Heart right ventricle (tissue), 16 donors: Measurements from ENCODE around the gene HEPACAM2. TPM values are rescaled to one million over a fixed set of nuclear protein-coding genes. Genes with fewer than 3 reads are reported as not detected.

Source experiments
- ATAC-seq, 8 donors: fragments of 200-7000 bp; cut with Tn5 transposase; one replicate each; pipeline ENCODE4 v1.9.1; 2020; ENCODE audit warnings: mild to moderate bottlenecking in 8 of 8, moderate library complexity in 8 of 8, moderate number of reproducible peaks in 1 of 8
- DNase-seq, 2 donors: peaks; one replicate each; pipeline ENCODE4 v3.0.0-alpha.2; 2020
- H3K27ac ChIP-seq, 10 donors: fragments of 200-600 bp; sonication (generic) in 2 of 10; one replicate each; pipeline versions ENCODE4 v1.5.0 to v1.8.0; 2020 to 2022; ENCODE audit warnings: mild to moderate bottlenecking in 3 of 10
- H3K27me3 ChIP-seq, 7 donors: fragments of 200-600 bp; one replicate each; pipeline ENCODE4 v1.8.0; 2021 to 2022; ENCODE audit warnings: mild to moderate bottlenecking in 2 of 7
- H3K36me3 ChIP-seq, 9 donors: fragments of 200-600 bp; sonication (generic) in 1 of 9; one replicate each; pipeline versions ENCODE4 v1.5.0 to v1.8.0; 2020 to 2022; ENCODE audit warnings: mild to moderate bottlenecking in 2 of 9
- H3K4me1 ChIP-seq, 9 donors: fragments of 200-600 bp; sonication (generic) in 1 of 9; one replicate each; pipeline versions ENCODE4 v1.5.0 to v1.8.0; 2020 to 2022; ENCODE audit warnings: mild to moderate bottlenecking in 4 of 9
- H3K4me3 ChIP-seq, 10 donors: fragments of 200-600 bp; sonication (generic) in 2 of 10; one replicate each; pipeline versions ENCODE4 v1.5.0 to v1.8.0; 2020 to 2022; ENCODE audit warnings: mild to moderate bottlenecking in 7 of 10, moderate library complexity in 2 of 10
- H3K9me3 ChIP-seq, 11 donors: fragments of 200-600 bp in 10 of 11; sonication (generic) in 2 of 11; one replicate each; pipeline versions ENCODE4 v1.5.0 to v1.8.0; 2013 to 2022; ENCODE audit warnings: mild to moderate bottlenecking in 2 of 11, control low read depth in 1 of 11, moderate library complexity in 1 of 11
- WGBS, 2 donors: extraction: QIAGEN DNeasy Blood & Tissue Kit; methylation state at CpG; one replicate each; pipeline ENCODE4 v1.1.7; 2013; ENCODE audit warnings: inconsistent platforms in 1 of 2; 5-methylcytosine and 5-hydroxymethylcytosine counted together
- intact Hi-C, 10 donors: fragments of 100-400 bp; cut with DNase I; formaldehyde crosslinking; loops; one replicate each; pipeline versions ENCODE4 v1.11.1 to v1.14.2; 2022
- polyA plus RNA-seq, 2 donors: library from polyadenylated mRNA; stranded (reverse); fragments of 200-250 nt; gene quantifications; one replicate each; pipeline ENCODE4 v1.2.3, GENCODE V29; 2013
- total RNA-seq, 10 donors: library from RNA; stranded (reverse); fragmentation: NEBNext Ultra II Directional in 3 of 10; extraction: Animal tissue kit (Norgen Biotek cat#: 25700) in 3 of 10; gene quantifications; one replicate each; pipeline versions ENCODE4 v1.2.1 to v1.2.4, GENCODE V29; 2021 to 2023
- TF ChIP-seq, protein P1 (sequence below), 9 donors: fragments of 200-600 bp; sonication (generic) in 2 of 9; IDR thresholded peaks; one replicate each; pipeline versions ENCODE4 v1.5.0 to v1.8.0; 2021 to 2022; ENCODE audit warnings: antibody characterized with exemption in 9 of 9, mild to moderate bottlenecking in 5 of 9, moderate library complexity in 1 of 9
- donor health status: Arrhythmogenic right ventricular cardiomyopathy.
- donor health status: ischemic (EF 13 %, LVEDD 7.1; RV severe dilation, severe dysfunction).
- donor health status: healthy with polysubstance abuse.
- donor health status: DM: no; HTN: yes; CAD: no.
- donor health status: DM: no; HTN: no; CAD: no.
- donor health status: ischemic (EF 25% LVEDD 6.9; RV normal size, moderate dysfunction).
- donor health status: ischemic (EF 25% LVEDD 5.7; RV mildly dilated, moderate dysfunction).
- donor health status: healthy.
- donor health status: DM: yes; HTN: yes; CAD: no.
- donor health status: Ischemic cardiomyopathy.
- donor health status: ischemic (EF 35%, LVEDD 5.7; RV mildly dilated, moderate dysfunction).
- donor health status: nonischemic (EF 11% LVEDD 7.7; RV severe dilation, severe dysfunction).
- donor health status: DM: yes; HTN: yes; CAD: no.
- donor health status: PGD.
- donor health status: ischemic (EF 29% LVEDD 5.4; RV normal size, mild dysfunction).
- donor health status: nonischemic (EF 23%, LVEDD 6.1; RV moderate dilation, normal function).

Gene HEPACAM2
- total and polyA plus RNA-seq, 12 donors: 0.19 to 0.24 TPM; not detected in 10

DNA sequence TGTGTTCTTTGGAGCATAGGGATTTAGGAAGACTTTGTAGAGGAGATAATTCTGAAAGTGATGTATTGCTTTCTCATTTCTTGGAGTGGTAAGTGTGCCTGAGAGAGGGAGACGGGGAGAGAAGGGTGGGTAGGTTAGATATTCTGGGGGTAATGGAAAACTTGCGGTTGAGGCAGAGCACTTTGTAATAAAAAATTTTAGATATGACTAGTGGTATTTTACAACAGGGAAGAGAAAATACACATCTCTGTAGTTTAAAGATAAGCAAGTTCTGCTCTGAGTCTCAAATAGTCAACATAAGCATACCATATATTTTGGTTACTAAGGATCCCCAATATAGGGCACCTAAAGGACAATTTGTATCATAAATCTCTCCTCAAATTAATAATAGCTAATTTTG, 12.5 kb upstream of the HEPACAM2 start:
- Histone ChIP-seq H3K9me3 (no peaks in the 10 kb centered on the region), H3K4me3 (no peak overlapping the region), H3K27me3 (no peaks in the 10 kb centered on the region), H3K36me3 (peaks cover 0 to 25% (median 4%) of the 10 kb centered on the region in 9 donors), H3K4me1 (peaks cover 0 to 4% (median 2%) of the 10 kb centered on the region in 9 donors), H3K27ac (no peak overlapping the region)
- DNase-seq (no peak), ATAC-seq (no peak)
- WGBS, 2 donors: 95 to 96% methylated on average over 2 of the region's 2 CpGs
- intact Hi-C loops: loop anchor here in 1 of 10 donors (10.0 kb wide), 1 partner anchor 124 kb away; the partner anchor contains the start of gene SAMD9
- TF ChIP-seq, protein P1, sequence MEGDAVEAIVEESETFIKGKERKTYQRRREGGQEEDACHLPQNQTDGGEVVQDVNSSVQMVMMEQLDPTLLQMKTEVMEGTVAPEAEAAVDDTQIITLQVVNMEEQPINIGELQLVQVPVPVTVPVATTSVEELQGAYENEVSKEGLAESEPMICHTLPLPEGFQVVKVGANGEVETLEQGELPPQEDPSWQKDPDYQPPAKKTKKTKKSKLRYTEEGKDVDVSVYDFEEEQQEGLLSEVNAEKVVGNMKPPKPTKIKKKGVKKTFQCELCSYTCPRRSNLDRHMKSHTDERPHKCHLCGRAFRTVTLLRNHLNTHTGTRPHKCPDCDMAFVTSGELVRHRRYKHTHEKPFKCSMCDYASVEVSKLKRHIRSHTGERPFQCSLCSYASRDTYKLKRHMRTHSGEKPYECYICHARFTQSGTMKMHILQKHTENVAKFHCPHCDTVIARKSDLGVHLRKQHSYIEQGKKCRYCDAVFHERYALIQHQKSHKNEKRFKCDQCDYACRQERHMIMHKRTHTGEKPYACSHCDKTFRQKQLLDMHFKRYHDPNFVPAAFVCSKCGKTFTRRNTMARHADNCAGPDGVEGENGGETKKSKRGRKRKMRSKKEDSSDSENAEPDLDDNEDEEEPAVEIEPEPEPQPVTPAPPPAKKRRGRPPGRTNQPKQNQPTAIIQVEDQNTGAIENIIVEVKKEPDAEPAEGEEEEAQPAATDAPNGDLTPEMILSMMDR (IDR thresholded peaks at IDR 0.05): no peak

DNA sequence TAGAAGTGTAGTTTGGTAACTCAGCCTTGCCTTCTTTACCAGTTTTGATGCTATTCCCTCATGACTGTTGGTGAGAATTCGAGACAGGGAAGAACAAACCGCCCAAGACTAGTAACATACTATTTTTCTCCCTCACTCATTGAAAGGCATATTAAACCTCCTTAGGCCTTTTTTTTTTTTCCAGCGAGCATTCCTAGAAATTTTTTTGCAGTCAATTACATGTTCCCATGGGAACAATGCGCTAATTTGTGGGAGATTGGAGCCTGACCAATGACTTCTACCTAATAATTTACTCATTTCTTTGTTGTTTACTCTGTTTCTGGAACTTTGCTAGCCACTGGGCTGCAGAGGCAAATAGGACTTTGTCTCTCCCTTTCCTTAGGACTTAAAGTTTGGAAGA, 11.9 kb upstream of the HEPACAM2 start:
- Histone ChIP-seq H3K4me1 (peaks cover 0 to 10% (median 8%) of the 10 kb centered on the region in 9 donors), H3K4me3 (no peak overlapping the region), H3K27me3 (no peaks in the 10 kb centered on the region), H3K27ac (no peak overlapping the region), H3K36me3 (peaks cover 0 to 25% (median 4%) of the 10 kb centered on the region in 9 donors), H3K9me3 (no peaks in the 10 kb centered on the region)
- TF ChIP-seq, protein P1 (IDR thresholded peaks at IDR 0.05): no peak
- ATAC-seq (no peak), DNase-seq (no peak)
- WGBS, 2 donors: 82 to 89% methylated on average over 4 of the region's 4 CpGs
- intact Hi-C loops: loop anchor here in 1 of 10 donors (10.0 kb wide), 1 partner anchor 123 kb away; the partner anchor contains the start of gene SAMD9

DNA sequence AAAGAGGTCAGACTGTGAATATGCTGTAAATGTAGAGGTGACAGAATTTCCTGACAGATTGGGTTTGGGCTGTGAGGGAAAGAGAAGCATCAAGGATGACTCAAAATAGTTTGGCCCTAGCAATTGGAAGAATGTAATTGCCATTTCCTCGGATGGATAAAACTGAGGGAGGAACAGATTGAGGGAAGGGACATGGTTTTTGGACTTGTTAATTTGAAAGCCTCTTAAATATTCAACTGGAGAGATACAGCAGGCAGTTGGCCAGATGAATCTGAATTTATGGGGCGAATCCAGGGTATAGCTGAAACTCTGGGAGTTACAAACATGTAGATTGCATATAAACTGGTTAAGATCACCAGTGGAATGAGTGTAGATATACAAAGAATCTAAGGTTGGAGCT, 9.3 kb upstream of the HEPACAM2 start:
- ATAC-seq (no peak), DNase-seq (no peak)
- WGBS, 2 donors: 76 to 87% methylated on average over 2 of the region's 2 CpGs
- Histone ChIP-seq H3K27ac (no peak overlapping the region), H3K9me3 (no peaks in the 10 kb centered on the region), H3K4me3 (no peak overlapping the region), H3K36me3 (peaks cover 0 to 9% (median 2%) of the 10 kb centered on the region in 9 donors), H3K27me3 (no peaks in the 10 kb centered on the region), H3K4me1 (peaks cover 0 to 24% (median 17%) of the 10 kb centered on the region in 9 donors)
- intact Hi-C loops: loop anchor here in 1 of 10 donors (10.0 kb wide), 1 partner anchor 121 kb away; the partner anchor contains the start of gene SAMD9
- TF ChIP-seq, protein P1 (IDR thresholded peaks at IDR 0.05): no peak

DNA sequence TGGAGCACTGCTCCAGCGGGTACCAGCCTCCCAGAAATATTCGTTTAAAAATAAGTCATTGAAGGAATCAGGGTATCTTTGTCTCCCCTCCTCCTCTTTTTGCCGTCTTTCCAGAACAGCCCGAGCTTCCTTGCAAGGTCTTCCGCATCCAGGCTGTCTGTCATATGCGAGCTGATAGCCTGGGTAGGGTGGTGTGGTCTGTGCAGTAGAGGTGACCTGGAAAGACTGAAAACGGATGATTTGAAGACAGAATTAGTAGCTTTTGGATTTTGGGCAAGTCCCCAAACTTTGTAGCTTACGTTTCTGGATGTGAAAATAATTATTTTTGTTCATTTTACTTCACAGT, 6.4 kb upstream of the HEPACAM2 start:
- TF ChIP-seq, protein P1 (IDR thresholded peaks at IDR 0.05): no peak
- H3K4me1 ChIP-seq: peaks cover 0 to 24% (median 17%) of the 10 kb centered on the region in 9 donors
- peak overlapping the region; percentile 64 to 97 (median 78) for H3K4me3 ChIP-seq
- 1% methylated on average over 8 of the region's 8 CpGs for WGBS, 2 donors
- ATAC-seq: peak in 4 of 8 donors; percentile 4 to 40 (median 11)
- H3K27ac ChIP-seq: peak overlapping the region in 8 of 10 donors; percentile 14 to 81 (median 52)
- DNase-seq: no peak
- H3K36me3 ChIP-seq: no peaks in the 10 kb centered on the region
- H3K9me3 ChIP-seq: no peaks in the 10 kb centered on the region
- intact Hi-C loops: loop anchor here in 1 of 10 donors (10.0 kb wide), 1 partner anchor 118 kb away; the partner anchor contains the start of gene SAMD9
- H3K27me3 ChIP-seq: no peaks in the 10 kb centered on the region
